ENCODE measurements around the gene RFPL2.
"Not testable (repeated sequence)": the region's sequence is repeated elsewhere in the genome, so short reads cannot be mapped to it uniquely, and the experiment has no call there.

Gene RFPL2

DNA sequence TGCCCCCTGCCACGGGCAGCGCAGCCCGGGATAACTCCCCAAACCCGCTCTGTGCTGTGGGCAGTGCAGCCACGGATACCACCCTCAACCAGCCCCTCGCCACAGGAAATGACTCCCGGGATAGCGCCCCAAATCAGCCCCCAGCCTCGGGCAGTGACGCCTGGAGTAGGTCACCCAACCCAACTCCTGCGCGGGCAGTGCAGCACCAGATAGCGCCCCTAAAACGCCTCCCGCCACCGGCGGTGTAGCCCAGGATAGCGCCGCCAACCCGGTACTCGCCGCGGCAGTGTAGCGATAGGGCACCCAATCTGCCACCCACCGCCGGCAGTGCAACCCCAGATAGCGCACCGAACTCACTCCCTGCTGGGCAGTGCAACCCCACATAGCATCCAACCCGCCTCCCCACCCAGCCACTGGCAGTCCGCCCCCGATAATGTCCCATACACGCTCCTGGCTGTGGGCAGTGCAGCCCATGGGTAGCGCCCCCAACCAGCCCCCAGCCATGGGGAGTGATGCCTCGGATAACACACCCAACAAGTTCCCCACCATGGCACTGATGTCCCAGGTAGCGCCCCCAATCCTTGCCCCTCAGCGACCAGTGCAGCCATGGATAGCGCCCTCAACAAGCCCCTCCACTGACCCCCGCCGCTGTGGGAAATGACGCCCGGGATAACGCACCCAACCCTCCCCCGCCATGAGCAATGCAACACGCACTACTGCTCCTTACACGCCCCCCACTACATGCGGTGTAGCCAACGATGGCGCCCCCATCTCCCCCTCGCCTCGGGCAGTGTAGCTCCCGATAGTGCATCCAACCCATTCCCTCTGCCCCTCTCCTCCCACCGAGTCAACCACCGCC, 1.5 kb downstream of the RFPL2 start:
- no peak for TF ChIP-seq CTCF (IDR thresholded peaks at IDR 0.05; ENCODE audit: low read depth, low read length)
- H3K4me1 ChIP-seq, result no peaks in the 10 kb centered on the region
- DNase-seq, result no peak
- no peaks in the 10 kb centered on the region for H3K36me3 ChIP-seq
- H3K27me3 ChIP-seq, result peaks cover 33% of the 10 kb centered on the region
- H3K9me3 ChIP-seq, result no peaks in the 10 kb centered on the region
- H3K4me3 ChIP-seq (ENCODE audit: low read depth, low read length), result no peak overlapping the region

- TF ChIP-seq CTCF (IDR thresholded peaks at IDR 0.05; ENCODE audit: low read depth, low read length), result peak; percentile 60
- Histone ChIP-seq H3K9me3 (no peaks in the 10 kb centered on the region), H3K4me1 (no peaks in the 10 kb centered on the region), H3K36me3 (no peaks in the 10 kb centered on the region), H3K27me3 (peaks cover 36% of the 10 kb centered on the region), H3K4me3 (ENCODE audit: low read depth, low read length) (no peak overlapping the region)
- peak; percentile 55 for DNase-seq
These were observed 2.2 kb downstream of the RFPL2 start for GRCh38 chr22:32202539-32203180.

DNA sequence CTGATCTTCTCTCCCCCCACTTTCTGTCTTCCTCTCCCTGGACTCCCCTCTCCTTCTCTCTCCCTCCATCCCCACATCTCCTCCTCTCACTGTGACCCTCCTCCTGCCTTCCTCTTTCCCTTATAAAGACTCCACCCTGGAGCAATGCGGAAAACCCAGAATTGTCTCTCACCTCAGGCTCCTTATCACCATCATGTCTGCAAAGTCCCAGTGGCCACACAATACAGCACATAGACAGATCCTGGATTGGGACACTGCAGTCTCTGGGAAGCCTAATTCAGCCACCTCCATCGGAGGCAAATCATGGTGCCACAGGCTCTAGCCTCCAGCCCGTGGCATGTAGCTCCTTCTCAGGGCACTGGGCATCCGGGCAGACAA, 2.7 kb downstream of the RFPL2 start:
- DNase-seq, result no peak
- no peaks in the 10 kb centered on the region for H3K9me3 ChIP-seq
- H3K27me3 ChIP-seq, result peaks cover 38% of the 10 kb centered on the region
- no peaks in the 10 kb centered on the region for H3K4me1 ChIP-seq
- H3K4me3 ChIP-seq (ENCODE audit: low read depth, low read length), result no peak overlapping the region
- no peaks in the 10 kb centered on the region for H3K36me3 ChIP-seq
- TF ChIP-seq CTCF (IDR thresholded peaks at IDR 0.05; ENCODE audit: low read depth, low read length), result no peak

GRCh38 chr22:32200752-32201151, 4.1 kb downstream of the RFPL2 start:
- no peak for TF ChIP-seq CTCF (IDR thresholded peaks at IDR 0.05; ENCODE audit: low read depth, low read length)
- no peaks in the 10 kb centered on the region for H3K9me3 ChIP-seq
- H3K27me3 ChIP-seq, result peaks cover 38% of the 10 kb centered on the region
- no peak overlapping the region for H3K4me3 ChIP-seq (ENCODE audit: low read depth, low read length)
- no peak for DNase-seq
- H3K36me3 ChIP-seq, result no peaks in the 10 kb centered on the region
- H3K4me1 ChIP-seq, result no peaks in the 10 kb centered on the region

- H3K4me3 ChIP-seq (ENCODE audit: low read depth, low read length), result no peak overlapping the region
- H3K36me3 ChIP-seq, result no peaks in the 10 kb centered on the region
- no peak for DNase-seq
- TF ChIP-seq CTCF (IDR thresholded peaks at IDR 0.05; ENCODE audit: low read depth, low read length), result no peak
- no peaks in the 10 kb centered on the region for H3K4me1 ChIP-seq
- H3K9me3 ChIP-seq, result no peaks in the 10 kb centered on the region
- peaks cover 37% of the 10 kb centered on the region for H3K27me3 ChIP-seq
These were observed 4.9 kb downstream of the RFPL2 start for GRCh38 chr22:32199961-32200360.

DNA sequence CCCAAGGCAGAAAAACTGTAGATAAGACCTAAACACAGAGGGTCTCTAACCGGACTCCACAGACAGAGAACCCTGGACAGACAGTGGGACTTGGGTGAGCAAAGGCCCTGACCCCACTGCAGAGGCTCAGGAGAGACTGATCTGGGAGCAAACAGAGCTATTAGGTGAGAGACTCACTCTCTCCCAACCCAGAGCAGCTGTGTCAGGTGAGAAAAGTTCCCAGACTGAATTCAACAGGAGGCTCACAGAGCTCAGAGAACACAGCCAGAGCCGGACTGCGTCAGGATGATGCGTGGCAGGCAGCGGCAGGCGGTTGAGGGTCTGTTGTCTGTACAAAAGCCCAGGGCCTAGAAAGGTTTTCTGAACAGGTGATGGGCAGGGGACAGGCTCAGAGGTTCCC, 5.5 kb downstream of the RFPL2 start:
- TF ChIP-seq CTCF (IDR thresholded peaks at IDR 0.05; ENCODE audit: low read depth, low read length), result no peak
- H3K9me3 ChIP-seq, result no peaks in the 10 kb centered on the region
- no peak for DNase-seq
- no peak overlapping the region for H3K4me3 ChIP-seq (ENCODE audit: low read depth, low read length)
- H3K4me1 ChIP-seq, result no peaks in the 10 kb centered on the region
- no peaks in the 10 kb centered on the region for H3K36me3 ChIP-seq
- H3K27me3 ChIP-seq, result peaks cover 31% of the 10 kb centered on the region

DNA sequence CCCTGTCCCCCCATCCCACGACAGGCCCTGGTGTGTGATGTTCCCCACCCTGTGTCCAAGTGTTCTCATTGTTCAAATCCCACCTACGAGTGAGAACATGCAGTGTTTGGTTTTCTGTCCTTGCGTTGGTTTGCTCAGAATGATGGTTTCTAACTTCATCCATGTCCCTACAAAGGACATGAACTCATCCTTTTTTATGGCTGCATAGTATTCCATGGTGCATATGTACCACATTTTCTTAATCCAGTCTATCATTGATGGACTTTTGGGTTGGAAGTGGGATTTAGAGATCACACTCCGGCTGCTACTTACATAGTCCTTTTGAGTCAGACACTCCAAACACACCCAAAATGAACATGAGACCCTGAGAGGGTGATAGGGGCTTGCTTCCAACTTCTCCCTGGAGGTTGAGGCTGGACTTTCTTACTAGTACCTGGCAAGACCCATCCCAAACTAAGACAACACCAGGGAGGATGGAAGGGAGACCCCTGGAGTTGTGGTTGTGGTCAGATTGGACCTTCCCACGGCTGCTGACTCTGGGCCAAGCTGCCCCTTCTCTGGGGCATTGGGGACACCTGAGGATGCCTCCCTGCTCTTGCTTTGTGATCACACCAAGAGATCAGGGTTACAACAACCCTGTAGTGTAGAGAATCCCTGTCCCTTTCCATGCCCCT, 7.2 kb downstream of the RFPL2 start:
- H3K36me3 ChIP-seq; H3K9me3 ChIP-seq; H3K4me1 ChIP-seq; H3K4me3 ChIP-seq (ENCODE audit: low read depth, low read length); DNase-seq: not testable (repeated sequence)
- H3K27me3 ChIP-seq, result peaks cover 14% of the 10 kb centered on the region

DNA sequence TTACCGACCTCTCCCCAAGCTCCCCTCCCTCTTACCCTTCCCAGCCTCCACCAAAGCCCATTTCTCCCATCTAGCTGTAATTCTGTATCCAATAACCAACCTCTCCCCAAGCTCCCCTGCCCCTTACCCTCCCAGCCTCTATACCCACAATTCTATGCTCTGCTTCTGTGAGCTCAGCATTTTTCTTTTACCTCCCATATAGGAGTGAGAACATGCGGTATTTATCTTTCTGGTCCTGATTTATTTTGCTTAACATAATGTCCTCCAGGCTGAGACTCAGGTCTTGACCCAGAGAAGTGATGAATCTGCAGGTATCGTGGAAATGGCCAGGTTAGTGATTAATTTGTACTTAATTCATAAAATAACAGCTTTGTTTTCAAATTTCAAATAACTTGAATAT, 9.0 kb downstream of the RFPL2 start:
- not testable (repeated sequence) for H3K9me3 ChIP-seq; DNase-seq; H3K4me3 ChIP-seq (ENCODE audit: low read depth, low read length); H3K27me3 ChIP-seq; H3K4me1 ChIP-seq; H3K36me3 ChIP-seq

Measured in BE2C (cell line).